AG09309 (cell line): Measurements from ENCODE around the gene CPA5.

Experiments used
- DNase-seq: peaks from one replicate; pipeline ENCODE4 v3.0.0-alpha.2; 2010; ENCODE audit warnings: low read depth
- H3K4me3 ChIP-seq: 2 replicates; pipeline ENCODE4 v1.5.1; 2011; ENCODE audit warnings: mild to moderate bottlenecking, low read depth, low read length, moderate library complexity; ENCODE audit not compliant: control insufficient read depth
- TF ChIP-seq, protein P1 (sequence below): IDR thresholded peaks from 2 replicates; pipeline ENCODE4 v1.5.1; 2011; ENCODE audit warnings: mild to moderate bottlenecking, low read depth, low read length, inconsistent platforms; ENCODE audit not compliant: insufficient read depth, control insufficient read depth; ENCODE audit errors: missing control alignments

The CPA5 gene

DNA sequence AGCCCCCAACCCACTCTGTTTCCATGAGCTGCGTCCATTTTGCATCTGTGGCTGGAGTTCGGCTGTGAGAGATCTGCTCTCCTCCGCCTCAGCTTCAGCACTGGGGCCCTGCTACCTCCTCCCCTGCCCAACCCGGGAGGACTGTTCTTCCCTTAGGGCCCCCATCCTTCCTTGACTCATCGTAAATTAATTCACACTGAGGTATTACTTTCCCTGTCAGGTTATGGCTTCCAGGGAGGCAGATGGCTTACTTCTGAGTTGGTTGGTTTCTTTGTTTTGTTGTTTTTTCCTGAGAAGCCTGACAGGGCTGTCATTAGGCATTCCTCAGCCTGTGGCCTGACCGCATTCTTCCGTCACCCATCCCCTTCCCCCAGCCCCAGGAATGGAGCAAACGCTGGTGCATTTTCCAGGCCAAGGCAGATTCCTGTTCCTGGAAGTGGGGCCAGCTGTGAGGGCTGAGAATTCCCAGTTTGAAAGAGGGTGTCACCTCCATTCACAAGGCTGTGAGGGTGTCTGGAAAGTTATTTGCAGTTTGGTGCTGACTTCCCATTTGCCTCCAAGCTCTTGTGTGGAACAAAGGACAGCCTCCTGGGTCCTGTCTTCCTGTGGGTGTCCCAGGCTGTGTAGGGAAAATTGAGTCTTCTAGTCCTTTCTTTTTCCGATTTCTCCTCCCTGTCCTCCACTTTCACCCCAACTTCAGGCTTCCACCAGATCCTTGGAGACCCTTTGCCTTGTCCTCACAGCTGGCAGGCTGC, 11.7 kb downstream of the CPA5 start:
- TF ChIP-seq, protein P1, sequence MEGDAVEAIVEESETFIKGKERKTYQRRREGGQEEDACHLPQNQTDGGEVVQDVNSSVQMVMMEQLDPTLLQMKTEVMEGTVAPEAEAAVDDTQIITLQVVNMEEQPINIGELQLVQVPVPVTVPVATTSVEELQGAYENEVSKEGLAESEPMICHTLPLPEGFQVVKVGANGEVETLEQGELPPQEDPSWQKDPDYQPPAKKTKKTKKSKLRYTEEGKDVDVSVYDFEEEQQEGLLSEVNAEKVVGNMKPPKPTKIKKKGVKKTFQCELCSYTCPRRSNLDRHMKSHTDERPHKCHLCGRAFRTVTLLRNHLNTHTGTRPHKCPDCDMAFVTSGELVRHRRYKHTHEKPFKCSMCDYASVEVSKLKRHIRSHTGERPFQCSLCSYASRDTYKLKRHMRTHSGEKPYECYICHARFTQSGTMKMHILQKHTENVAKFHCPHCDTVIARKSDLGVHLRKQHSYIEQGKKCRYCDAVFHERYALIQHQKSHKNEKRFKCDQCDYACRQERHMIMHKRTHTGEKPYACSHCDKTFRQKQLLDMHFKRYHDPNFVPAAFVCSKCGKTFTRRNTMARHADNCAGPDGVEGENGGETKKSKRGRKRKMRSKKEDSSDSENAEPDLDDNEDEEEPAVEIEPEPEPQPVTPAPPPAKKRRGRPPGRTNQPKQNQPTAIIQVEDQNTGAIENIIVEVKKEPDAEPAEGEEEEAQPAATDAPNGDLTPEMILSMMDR = no peak
- no peak overlapping the region for H3K4me3 ChIP-seq
- DNase-seq = peak; percentile 86

DNA sequence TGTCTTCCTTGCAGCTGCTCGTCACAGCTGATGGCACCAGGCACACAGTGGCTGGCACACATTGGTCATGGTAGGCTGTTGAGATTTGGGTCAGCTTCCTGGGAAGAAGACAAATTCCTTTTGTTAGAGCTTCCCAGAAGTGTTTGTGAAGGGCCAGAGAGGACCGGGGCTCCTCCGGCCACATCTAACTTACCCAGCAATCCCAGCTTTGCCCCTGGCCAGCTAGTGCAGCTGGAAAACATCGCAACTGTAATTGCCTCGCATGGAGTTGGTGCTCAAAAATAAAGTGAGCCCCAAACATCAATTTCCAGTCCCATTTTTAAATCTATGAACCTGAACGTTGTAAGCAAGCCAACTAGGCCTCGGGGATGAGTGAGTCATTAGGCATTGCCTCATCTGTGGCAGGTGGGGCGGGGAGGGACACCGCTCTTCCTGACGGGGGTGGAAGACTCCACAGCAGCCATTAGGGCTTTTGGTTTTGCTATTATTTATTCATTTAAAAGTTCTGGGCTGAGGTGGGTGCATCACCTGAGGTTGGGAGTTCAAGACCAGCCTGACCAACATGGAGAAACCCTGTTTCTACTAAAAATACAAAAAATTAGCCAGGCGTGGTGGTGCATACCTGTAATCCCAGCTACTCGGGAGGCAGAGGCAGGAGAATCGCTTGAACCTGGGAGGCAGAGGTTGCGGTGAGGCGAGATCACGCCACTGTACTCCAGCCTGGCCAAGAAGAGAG, 12.4 kb downstream of the CPA5 start:
- TF ChIP-seq, protein P1 = no peak
- no peak overlapping the region for H3K4me3 ChIP-seq
- DNase-seq = no peak

DNA sequence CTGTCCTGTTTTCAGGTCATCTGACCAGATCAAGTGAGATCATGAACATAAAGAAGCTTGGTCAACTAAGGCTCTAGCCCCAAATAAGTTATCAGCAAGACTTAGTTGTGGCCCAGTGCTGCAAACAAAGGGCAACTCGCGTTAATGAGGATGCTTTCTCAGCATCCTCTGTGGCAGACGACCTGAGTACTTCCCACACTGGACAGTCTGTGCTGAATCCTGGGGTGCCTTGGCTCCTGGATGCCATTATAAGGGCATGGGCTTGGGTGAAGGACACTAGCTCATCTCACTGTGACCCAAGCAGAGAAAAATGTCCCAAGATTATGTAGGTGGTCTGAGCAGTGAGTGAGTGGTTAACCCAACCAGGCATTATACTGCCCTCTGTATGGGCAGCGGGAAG, 13.9 kb downstream of the CPA5 start:
- no peak for DNase-seq
- TF ChIP-seq, protein P1 = no peak
- no peak overlapping the region for H3K4me3 ChIP-seq

DNA sequence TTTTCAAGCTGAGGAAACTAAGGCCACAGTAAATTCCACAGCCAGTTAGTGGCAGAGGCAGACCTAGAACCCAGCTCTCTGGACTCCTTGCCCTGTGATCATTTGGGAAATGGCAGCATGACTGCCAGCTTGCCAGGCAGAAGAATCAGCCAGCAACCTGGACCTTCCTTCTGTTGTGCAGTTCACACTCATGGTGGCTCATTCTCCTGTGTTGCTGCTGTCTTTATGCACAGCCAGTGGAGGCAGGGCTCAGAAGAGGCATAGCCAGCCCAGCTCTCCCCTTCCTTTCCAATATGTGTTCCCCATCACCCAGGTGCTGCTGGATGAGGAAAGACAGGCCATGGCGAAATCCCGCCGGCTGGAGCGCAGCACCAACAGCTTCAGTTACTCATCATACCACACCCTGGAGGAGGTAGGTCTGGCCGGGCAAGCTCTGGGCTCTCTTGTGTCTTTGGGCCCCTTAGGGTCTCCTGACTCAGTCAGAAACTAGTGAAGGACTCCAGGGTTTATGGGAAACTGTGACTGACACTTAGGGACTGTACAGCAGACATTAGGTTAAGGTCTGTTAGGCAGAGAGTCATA, 14.8 kb downstream of the CPA5 start:
- no peak overlapping the region for H3K4me3 ChIP-seq
- TF ChIP-seq, protein P1 = no peak
- DNase-seq = no peak

DNA sequence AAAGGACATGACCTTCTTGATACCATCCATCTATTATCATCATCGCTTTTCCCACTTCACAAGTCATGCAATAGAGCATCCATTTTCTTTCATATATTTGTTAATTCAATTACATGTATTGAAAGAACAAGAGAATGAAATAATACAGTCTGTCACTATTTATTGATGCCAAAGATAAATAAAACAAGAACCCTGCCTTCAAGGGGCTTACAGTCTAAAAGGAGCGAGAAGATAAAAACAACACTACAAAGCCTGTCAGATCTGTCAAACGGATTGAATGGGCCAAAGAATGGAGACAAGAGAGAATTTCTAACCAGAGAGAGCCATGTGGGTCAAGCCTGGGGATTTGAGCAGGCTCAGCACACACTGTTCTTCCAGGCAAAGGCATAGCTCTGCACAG, 15.9 kb downstream of the CPA5 start:
- H3K4me3 ChIP-seq = no peak overlapping the region
- TF ChIP-seq, protein P1 = no peak
- no peak for DNase-seq

DNA sequence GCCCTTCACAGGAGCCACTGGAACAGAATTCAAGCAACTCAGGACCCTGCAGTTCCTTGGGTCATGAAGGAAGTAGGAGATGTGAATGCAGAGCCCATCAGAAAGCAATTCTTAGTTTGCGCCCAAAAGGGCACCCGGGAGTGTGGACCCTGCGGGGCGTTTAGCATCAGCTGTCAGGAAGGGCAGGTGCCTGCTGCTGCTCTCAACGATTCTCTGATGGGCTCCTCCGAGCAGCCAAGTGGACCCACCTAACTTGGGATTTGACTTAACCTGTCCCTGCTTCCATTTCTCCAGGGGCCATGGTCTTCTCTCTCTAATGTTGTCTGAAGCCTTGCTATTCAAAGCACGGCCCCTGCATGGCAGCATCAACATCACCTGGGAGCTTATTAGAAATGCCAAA, 17.1 kb downstream of the CPA5 start:
- TF ChIP-seq, protein P1 = no peak

More for the DNA sequence above, 17.1 kb downstream of the CPA5 start:
- no peak overlapping the region for H3K4me3 ChIP-seq
- no peak for DNase-seq
